GM12891 (cell line): ENCODE results near the gene ITGA4.

ENCODE experiments used
- PAX5 ChIP-seq: IDR thresholded peaks from 2 replicates; pipeline ENCODE4 v1.6.1; 2011; ENCODE audit warnings: low read length, moderate library complexity, mild to moderate bottlenecking; ENCODE audit not compliant: insufficient read depth, severe bottlenecking
- POLR2A ChIP-seq: IDR thresholded peaks from 2 replicates; pipeline ENCODE4 v1.6.1; 2011; ENCODE audit warnings: low read depth, low read length, control low read depth
- POLR2AphosphoS5 ChIP-seq: IDR thresholded peaks from 2 replicates; pipeline ENCODE4 v1.6.1; 2011; ENCODE audit warnings: low read depth, low read length, control low read depth

- TF ChIP-seq POLR2A: no peak
- no peak for TF ChIP-seq POLR2AphosphoS5
- no peak for TF ChIP-seq PAX5
These were observed 26.7 kb downstream of the ITGA4 start for GRCh38 chr2:181483876-181484275.
